ENCODE measurements around the gene PLOD1. TPM values are rescaled to one million over a fixed set of nuclear protein-coding genes. Genes with fewer than 3 reads are reported as not detected.

Gene PLOD1
- total RNA-seq, 1 experiment from 2014 or later, result 72.4 TPM

Small RNA genes within 50 kb of the gene (small RNA-seq; reads per million reads assigned to genes)
- gene AL096840.1 (not detected), gene RF00019 (not detected), gene RNU5E-4P (159 reads per million, percentile 96 among the genes with 10 or more reads in this experiment)

Other genes with a start within 250 kb of the PLOD1 start
- gene DRAXIN, start 243.0 kb upstream of the PLOD1 start, total RNA-seq (2014; rRNA removed; shearing (Covaris generic)), result 0.32 and 0.57 TPM in 2 replicates
- gene AGTRAP, start 198.6 kb upstream of the PLOD1 start, total RNA-seq (2014; rRNA removed; shearing (Covaris generic)), result 69.3 and 73.9 TPM in 2 replicates
- not detected in 2 replicates for gene C1orf167, start 172.5 kb upstream of the PLOD1 start, total RNA-seq (2014; rRNA removed; shearing (Covaris generic))
- 2.9 and 5.8 TPM in 2 replicates for gene MTHFR, start 128.8 kb upstream of the PLOD1 start, total RNA-seq (2014; rRNA removed; shearing (Covaris generic))
- gene CLCN6, start 128.5 kb upstream of the PLOD1 start, total RNA-seq (2014; rRNA removed; shearing (Covaris generic)), result 6.4 and 10.0 TPM in 2 replicates
- gene NPPA, start 86.9 kb upstream of the PLOD1 start, total RNA-seq (2014; rRNA removed; shearing (Covaris generic)), result not detected in 2 replicates
- not detected in 2 replicates for gene NPPB, start 75.8 kb upstream of the PLOD1 start, total RNA-seq (2014; rRNA removed; shearing (Covaris generic))
- 62.1 and 78.4 TPM in 2 replicates for gene KIAA2013, start 8.3 kb upstream of the PLOD1 start, total RNA-seq (2014; rRNA removed; shearing (Covaris generic))
- 76.2 and 78.2 TPM in 2 replicates for gene MFN2, start 45.7 kb downstream of the PLOD1 start, total RNA-seq (2014; rRNA removed; shearing (Covaris generic))
- gene MIIP, start 84.8 kb downstream of the PLOD1 start, total RNA-seq (2014; rRNA removed; shearing (Covaris generic)), result 30.4 and 34.2 TPM in 2 replicates
- gene TNFRSF8, start 128.6 kb downstream of the PLOD1 start, total RNA-seq (2014; rRNA removed; shearing (Covaris generic)), result 6.1 and 7.7 TPM in 2 replicates
- gene TNFRSF1B, start 232.3 kb downstream of the PLOD1 start, total RNA-seq (2014; rRNA removed; shearing (Covaris generic)), result 0.16 and 0.17 TPM in 2 replicates